ENCODE data around the gene ZBTB7B. TPM values are rescaled to one million over a fixed set of nuclear protein-coding genes. Genes with fewer than 3 reads are reported as not detected.

The ZBTB7B gene
- total and polyA plus RNA-seq, 9 of the 15 experiments (the other 6 are each of a cell fraction or from before 2014, with no cell fraction given), result 0.04 to 46.5 (median 15.2) TPM

DNA sequence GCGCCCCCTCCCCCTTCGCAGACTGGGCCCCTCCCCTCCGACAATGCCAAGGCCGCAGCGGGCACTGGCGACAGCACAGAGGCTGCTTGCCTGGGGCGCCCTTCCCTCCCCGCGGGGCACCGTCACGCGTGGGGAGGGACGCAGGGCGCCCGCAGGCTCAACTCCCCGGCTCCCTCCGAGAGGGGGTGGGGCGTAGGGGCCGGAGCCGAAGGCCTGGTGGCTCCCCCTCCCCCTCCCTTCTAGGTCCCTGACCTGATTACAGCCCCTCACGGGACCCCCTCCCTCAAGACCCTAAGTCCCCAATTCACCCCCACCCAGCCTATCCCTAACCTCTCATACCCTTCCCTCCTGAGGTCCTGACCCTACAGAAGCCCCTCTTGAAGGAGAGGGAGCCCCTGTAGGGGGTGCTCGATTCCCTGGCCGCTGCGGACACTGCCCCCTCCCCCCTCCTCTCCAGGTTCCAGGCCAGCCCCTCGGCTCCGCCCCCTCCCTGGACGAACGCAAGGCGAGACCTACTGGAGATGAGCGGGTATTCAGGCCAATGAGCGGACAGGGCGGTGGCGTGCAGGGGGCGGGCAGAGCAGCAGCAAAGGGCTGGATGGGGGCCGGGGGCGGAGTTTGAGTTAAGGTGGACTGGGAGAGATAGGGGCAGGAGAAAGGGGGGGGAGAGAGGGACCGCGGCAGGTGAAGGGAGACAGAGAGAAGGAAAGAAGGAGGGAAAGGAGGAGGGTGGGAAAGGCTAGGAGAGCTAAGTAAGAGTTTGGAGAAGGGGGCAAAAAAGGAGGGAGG, 733 bp upstream of the ZBTB7B start (continued):
- TF ChIP-seq, protein P1, sequence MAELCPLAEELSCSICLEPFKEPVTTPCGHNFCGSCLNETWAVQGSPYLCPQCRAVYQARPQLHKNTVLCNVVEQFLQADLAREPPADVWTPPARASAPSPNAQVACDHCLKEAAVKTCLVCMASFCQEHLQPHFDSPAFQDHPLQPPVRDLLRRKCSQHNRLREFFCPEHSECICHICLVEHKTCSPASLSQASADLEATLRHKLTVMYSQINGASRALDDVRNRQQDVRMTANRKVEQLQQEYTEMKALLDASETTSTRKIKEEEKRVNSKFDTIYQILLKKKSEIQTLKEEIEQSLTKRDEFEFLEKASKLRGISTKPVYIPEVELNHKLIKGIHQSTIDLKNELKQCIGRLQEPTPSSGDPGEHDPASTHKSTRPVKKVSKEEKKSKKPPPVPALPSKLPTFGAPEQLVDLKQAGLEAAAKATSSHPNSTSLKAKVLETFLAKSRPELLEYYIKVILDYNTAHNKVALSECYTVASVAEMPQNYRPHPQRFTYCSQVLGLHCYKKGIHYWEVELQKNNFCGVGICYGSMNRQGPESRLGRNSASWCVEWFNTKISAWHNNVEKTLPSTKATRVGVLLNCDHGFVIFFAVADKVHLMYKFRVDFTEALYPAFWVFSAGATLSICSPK (IDR thresholded peaks at IDR 0.05; ENCODE audit: borderline replicate concordance), result no peak
- TF ChIP-seq NR3C1 (CRISPR knock-in tag; IDR thresholded peaks at IDR 0.05) (no peak), HIVEP1 (CRISPR knock-in tag; IDR thresholded peaks at IDR 0.05) (peak; percentile 47; the same call in 1 of the 2 replicates), HNRNPUL1 (IDR thresholded peaks at IDR 0.05; ENCODE audit: low read length) (no peak), ZNF445 (CRISPR knock-in tag; IDR thresholded peaks at IDR 0.05; ENCODE audit: low read depth) (no peak), ELF2 (CRISPR knock-in tag; IDR thresholded peaks at IDR 0.05) (no peak), L3MBTL2 (IDR thresholded peaks at IDR 0.05) (no peak), ETS2 (tag; IDR thresholded peaks at IDR 0.05; ENCODE audit: borderline replicate concordance, poor library complexity, severe bottlenecking) (no peak), RFX1 (IDR thresholded peaks at IDR 0.05) (no peak), MAFK (IDR thresholded peaks at IDR 0.05; ENCODE audit: low read length) (0 out of 2 replicates have a peak, but pooled peaks have one; percentile 14), MAZ (CRISPR knock-in tag; conservative IDR thresholded peaks at IDR 0.05 in 1 of 2, IDR thresholded peaks at IDR 0.05 in 1 of 2) (peak; percentile 81 to 93), BCOR (IDR thresholded peaks at IDR 0.05) (peak; percentile 89), PHTF2 (CRISPR knock-in tag; IDR thresholded peaks at IDR 0.05) (no peak), SREBF2 (CRISPR knock-in tag; IDR thresholded peaks at IDR 0.05) (no peak), ZNF717 (CRISPR knock-in tag; IDR thresholded peaks at IDR 0.05) (no peak), SNIP1 (IDR thresholded peaks at IDR 0.05; ENCODE audit: low read depth) (no peak), ZNF76 (CRISPR knock-in tag; IDR thresholded peaks at IDR 0.05; ENCODE audit: borderline replicate concordance) (no peak), TARDBP (IDR thresholded peaks at IDR 0.05) (peak; percentile 73; the same call in 1 of the 2 replicates)
- TF ChIP-seq, protein P2, sequence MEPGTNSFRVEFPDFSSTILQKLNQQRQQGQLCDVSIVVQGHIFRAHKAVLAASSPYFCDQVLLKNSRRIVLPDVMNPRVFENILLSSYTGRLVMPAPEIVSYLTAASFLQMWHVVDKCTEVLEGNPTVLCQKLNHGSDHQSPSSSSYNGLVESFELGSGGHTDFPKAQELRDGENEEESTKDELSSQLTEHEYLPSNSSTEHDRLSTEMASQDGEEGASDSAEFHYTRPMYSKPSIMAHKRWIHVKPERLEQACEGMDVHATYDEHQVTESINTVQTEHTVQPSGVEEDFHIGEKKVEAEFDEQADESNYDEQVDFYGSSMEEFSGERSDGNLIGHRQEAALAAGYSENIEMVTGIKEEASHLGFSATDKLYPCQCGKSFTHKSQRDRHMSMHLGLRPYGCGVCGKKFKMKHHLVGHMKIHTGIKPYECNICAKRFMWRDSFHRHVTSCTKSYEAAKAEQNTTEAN (CRISPR knock-in tag; IDR thresholded peaks at IDR 0.05), result no peak
- TF ChIP-seq, protein P3, sequence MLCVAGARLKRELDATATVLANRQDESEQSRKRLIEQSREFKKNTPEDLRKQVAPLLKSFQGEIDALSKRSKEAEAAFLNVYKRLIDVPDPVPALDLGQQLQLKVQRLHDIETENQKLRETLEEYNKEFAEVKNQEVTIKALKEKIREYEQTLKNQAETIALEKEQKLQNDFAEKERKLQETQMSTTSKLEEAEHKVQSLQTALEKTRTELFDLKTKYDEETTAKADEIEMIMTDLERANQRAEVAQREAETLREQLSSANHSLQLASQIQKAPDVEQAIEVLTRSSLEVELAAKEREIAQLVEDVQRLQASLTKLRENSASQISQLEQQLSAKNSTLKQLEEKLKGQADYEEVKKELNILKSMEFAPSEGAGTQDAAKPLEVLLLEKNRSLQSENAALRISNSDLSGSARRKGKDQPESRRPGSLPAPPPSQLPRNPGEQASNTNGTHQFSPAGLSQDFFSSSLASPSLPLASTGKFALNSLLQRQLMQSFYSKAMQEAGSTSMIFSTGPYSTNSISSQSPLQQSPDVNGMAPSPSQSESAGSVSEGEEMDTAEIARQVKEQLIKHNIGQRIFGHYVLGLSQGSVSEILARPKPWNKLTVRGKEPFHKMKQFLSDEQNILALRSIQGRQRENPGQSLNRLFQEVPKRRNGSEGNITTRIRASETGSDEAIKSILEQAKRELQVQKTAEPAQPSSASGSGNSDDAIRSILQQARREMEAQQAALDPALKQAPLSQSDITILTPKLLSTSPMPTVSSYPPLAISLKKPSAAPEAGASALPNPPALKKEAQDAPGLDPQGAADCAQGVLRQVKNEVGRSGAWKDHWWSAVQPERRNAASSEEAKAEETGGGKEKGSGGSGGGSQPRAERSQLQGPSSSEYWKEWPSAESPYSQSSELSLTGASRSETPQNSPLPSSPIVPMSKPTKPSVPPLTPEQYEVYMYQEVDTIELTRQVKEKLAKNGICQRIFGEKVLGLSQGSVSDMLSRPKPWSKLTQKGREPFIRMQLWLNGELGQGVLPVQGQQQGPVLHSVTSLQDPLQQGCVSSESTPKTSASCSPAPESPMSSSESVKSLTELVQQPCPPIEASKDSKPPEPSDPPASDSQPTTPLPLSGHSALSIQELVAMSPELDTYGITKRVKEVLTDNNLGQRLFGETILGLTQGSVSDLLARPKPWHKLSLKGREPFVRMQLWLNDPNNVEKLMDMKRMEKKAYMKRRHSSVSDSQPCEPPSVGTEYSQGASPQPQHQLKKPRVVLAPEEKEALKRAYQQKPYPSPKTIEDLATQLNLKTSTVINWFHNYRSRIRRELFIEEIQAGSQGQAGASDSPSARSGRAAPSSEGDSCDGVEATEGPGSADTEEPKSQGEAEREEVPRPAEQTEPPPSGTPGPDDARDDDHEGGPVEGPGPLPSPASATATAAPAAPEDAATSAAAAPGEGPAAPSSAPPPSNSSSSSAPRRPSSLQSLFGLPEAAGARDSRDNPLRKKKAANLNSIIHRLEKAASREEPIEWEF (CRISPR knock-in tag; IDR thresholded peaks at IDR 0.05), result no peak
- TF ChIP-seq, protein P4, sequence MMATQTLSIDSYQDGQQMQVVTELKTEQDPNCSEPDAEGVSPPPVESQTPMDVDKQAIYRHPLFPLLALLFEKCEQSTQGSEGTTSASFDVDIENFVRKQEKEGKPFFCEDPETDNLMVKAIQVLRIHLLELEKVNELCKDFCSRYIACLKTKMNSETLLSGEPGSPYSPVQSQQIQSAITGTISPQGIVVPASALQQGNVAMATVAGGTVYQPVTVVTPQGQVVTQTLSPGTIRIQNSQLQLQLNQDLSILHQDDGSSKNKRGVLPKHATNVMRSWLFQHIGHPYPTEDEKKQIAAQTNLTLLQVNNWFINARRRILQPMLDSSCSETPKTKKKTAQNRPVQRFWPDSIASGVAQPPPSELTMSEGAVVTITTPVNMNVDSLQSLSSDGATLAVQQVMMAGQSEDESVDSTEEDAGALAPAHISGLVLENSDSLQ (IDR thresholded peaks at IDR 0.05), result peak; percentile 99

Data from K562 (cell line).